B cell (primary cell): ENCODE data around the gene PDE4A. TPM values are rescaled to one million over a fixed set of nuclear protein-coding genes. Genes with fewer than 3 reads are reported as not detected.
A peak's percentile ranks its signal among the peaks of the same experiment; 100 is the strongest.

ENCODE experiments used
- ATAC-seq: fragments of 200-7000 bp; cut with Tn5 transposase; one replicate; pipeline ENCODE4 v1.10.0; 2021; ENCODE audit warnings: low read depth, mild to moderate bottlenecking, moderate number of reproducible peaks, moderate library complexity
- CTCF ChIA-PET: fragments of 350-600 bp; sonication (Branson Sonifier 250); formaldehyde crosslinking; loops from one replicate; lab custom pipeline; 2021; ENCODE audit warnings: antibody characterized with exemption, inconsistent platforms; lab: Charles Lee
- POLR2A ChIA-PET: fragments of 350-600 bp; sonication (Branson Sonifier 250); formaldehyde crosslinking; loops from one replicate; lab custom pipeline; 2021; ENCODE audit warnings: antibody characterized with exemption; lab: Charles Lee
- DNase-seq: peaks from one replicate; pipeline ENCODE4 v3.0.0; 2013
- H2AFZ ChIP-seq: 2 replicates; pipeline ENCODE4 v1.6.1; 2012; ENCODE audit warnings: mild to moderate bottlenecking, low read depth, low read length; ENCODE audit not compliant: insufficient read depth, poor library complexity, severe bottlenecking
- H3K27ac ChIP-seq, 2 donors: 1 replicate in 1 of 2; 2 replicates in 1 of 2; pipeline ENCODE4 v1.5.1; 2012 to 2013; ENCODE audit warnings: low read length in 2 of 2, mild to moderate bottlenecking in 2 of 2, moderate library complexity in 1 of 2
- H3K27me3 ChIP-seq, 4 experiments: fragments of 200-600 bp in 1 of 4; sonication (generic) in 1 of 4; replicated peaks in 1 of 4; 1 replicate in 2 of 4; 2 replicates in 2 of 4; pipeline versions ENCODE4 v1.6.1 to v1.7.0; 2013 to 2016; ENCODE audit warnings: low read length in 3 of 4, mild to moderate bottlenecking in 2 of 4, mixed read lengths in 1 of 4, moderate library complexity in 1 of 4; ENCODE audit not compliant: insufficient read depth in 4 of 4, control insufficient read depth in 3 of 4; ENCODE audit errors: control extremely low read depth in 1 of 4
- H3K36me3 ChIP-seq, 2 experiments: replicated peaks in 1 of 2; 1 replicate in 1 of 2; 2 replicates in 1 of 2; pipeline versions ENCODE4 v1.6.1 to v1.7.1; 2013; ENCODE audit warnings: low read length in 1 of 2; ENCODE audit not compliant: insufficient read depth in 2 of 2, control insufficient read depth in 1 of 2; ENCODE audit errors: control extremely low read depth in 1 of 2, extremely low read depth in 1 of 2
- H3K4me1 ChIP-seq, 2 donors: fragments of 200-600 bp in 1 of 2; sonication (generic) in 1 of 2; 1 replicate in 1 of 2; 2 replicates in 1 of 2; pipeline versions ENCODE4 v1.5.1 to v1.6.1; 2013 to 2017; ENCODE audit warnings: low read length in 2 of 2; ENCODE audit not compliant: control insufficient read depth in 2 of 2, insufficient read depth in 2 of 2
- H3K4me2 ChIP-seq: replicated peaks from 2 replicates; pipeline ENCODE3; 2012; ENCODE audit warnings: mild to moderate bottlenecking, low read depth, low read length; ENCODE audit not compliant: poor library complexity, severe bottlenecking
- H3K4me3 ChIP-seq, 5 experiments: fragments of 200-600 bp in 1 of 5; sonication (generic) in 1 of 5; 1 replicate in 3 of 5; 2 replicates in 2 of 5; pipeline versions ENCODE4 v1.5.1 to v1.7.0; 2011 to 2016; ENCODE audit warnings: low read length in 4 of 5, mild to moderate bottlenecking in 4 of 5, low read depth in 2 of 5, control low read depth in 1 of 5, moderate library complexity in 1 of 5; ENCODE audit not compliant: insufficient read depth in 1 of 5; ENCODE audit errors: control extremely low read depth in 1 of 5, extremely low read depth in 1 of 5
- H3K79me2 ChIP-seq: fragments of 200-600 bp; sonication (generic); one replicate; pipeline ENCODE4 v1.6.0; 2016; ENCODE audit warnings: low read length; ENCODE audit not compliant: control insufficient read depth, insufficient read depth
- H3K9ac ChIP-seq: fragments of 200-600 bp; sonication (generic); 2 replicates; pipeline ENCODE4 v1.6.1; 2017; ENCODE audit warnings: mild to moderate bottlenecking, low read length, moderate library complexity
- H3K9me3 ChIP-seq, 3 donors: one replicate each; pipeline versions ENCODE4 v1.6.1 to v1.7.1; 2013; ENCODE audit warnings: low read length in 2 of 3; ENCODE audit not compliant: control insufficient read depth in 2 of 3, insufficient read depth in 1 of 3; ENCODE audit errors: control extremely low read depth in 1 of 3
- H4K20me1 ChIP-seq: 2 replicates; pipeline ENCODE4 v1.6.0; 2012; ENCODE audit warnings: mild to moderate bottlenecking, low read length; ENCODE audit not compliant: insufficient read depth, control insufficient read depth, poor library complexity, severe bottlenecking
- H3K27ac Mint-ChIP-seq: one replicate; pipeline ENCODE4 v1.8.0; 2021; ENCODE audit warnings: mixed read lengths
- H3K27me3 Mint-ChIP-seq: one replicate; pipeline ENCODE4 v1.8.0; 2021; ENCODE audit warnings: mixed read lengths
- H3K4me1 Mint-ChIP-seq: one replicate; pipeline ENCODE4 v1.8.0; 2021; ENCODE audit warnings: mixed read lengths
- H3K4me3 Mint-ChIP-seq: one replicate; pipeline ENCODE4 v1.8.0; 2021; ENCODE audit warnings: mixed read lengths
- H3K9me3 Mint-ChIP-seq: one replicate; pipeline ENCODE4 v1.8.0; 2022; ENCODE audit warnings: mixed read lengths; ENCODE audit not compliant: insufficient read depth
- CTCF ChIP-seq: fragments of 200-600 bp; IDR thresholded peaks from one replicate; pipeline ENCODE4 v1.8.0; 2022; ENCODE audit warnings: antibody characterized with exemption, mild to moderate bottlenecking
- EZH2 ChIP-seq: IDR thresholded peaks from 2 replicates; pipeline ENCODE4 v1.6.1; 2012; ENCODE audit warnings: borderline replicate concordance, low read depth, mild to moderate bottlenecking, moderate library complexity, low read length; ENCODE audit not compliant: insufficient read depth, poor library complexity, severe bottlenecking
- WGBS: methylation state at CpG from one replicate; pipeline ENCODE4 v1.1.5; 2013; ENCODE audit warnings: missing lambda C conversion rate; ENCODE audit not compliant: insufficient coverage; 5-methylcytosine and 5-hydroxymethylcytosine counted together
- intact Hi-C: fragments of 100-400 bp; cut with micrococcal nuclease; formaldehyde crosslinking; loops from one replicate; pipeline ENCODE4 v1.10.0; 2022
- polyA plus RNA-seq: library from polyadenylated mRNA; depleted of rRNA; stranded (reverse); fragments of >200 nt; gene quantifications from 2 replicates; pipeline ENCODE4 v1.2.3, GENCODE V29; 2012
- total RNA-seq, 2 donors: library from RNA; stranded (reverse); fragments of 120-200 nt in 1 of 2; gene quantifications; 1 replicate in 1 of 2; 2 replicates in 1 of 2; pipeline versions ENCODE4 v1.2.3 to v1.2.4, GENCODE V29; 2013 to 2022

The PDE4A gene
- total and polyA plus RNA-seq, 2 donors (not counting 1 experiment from before 2014, with no cell fraction given), result 1.5 to 10.9 TPM

DNA sequence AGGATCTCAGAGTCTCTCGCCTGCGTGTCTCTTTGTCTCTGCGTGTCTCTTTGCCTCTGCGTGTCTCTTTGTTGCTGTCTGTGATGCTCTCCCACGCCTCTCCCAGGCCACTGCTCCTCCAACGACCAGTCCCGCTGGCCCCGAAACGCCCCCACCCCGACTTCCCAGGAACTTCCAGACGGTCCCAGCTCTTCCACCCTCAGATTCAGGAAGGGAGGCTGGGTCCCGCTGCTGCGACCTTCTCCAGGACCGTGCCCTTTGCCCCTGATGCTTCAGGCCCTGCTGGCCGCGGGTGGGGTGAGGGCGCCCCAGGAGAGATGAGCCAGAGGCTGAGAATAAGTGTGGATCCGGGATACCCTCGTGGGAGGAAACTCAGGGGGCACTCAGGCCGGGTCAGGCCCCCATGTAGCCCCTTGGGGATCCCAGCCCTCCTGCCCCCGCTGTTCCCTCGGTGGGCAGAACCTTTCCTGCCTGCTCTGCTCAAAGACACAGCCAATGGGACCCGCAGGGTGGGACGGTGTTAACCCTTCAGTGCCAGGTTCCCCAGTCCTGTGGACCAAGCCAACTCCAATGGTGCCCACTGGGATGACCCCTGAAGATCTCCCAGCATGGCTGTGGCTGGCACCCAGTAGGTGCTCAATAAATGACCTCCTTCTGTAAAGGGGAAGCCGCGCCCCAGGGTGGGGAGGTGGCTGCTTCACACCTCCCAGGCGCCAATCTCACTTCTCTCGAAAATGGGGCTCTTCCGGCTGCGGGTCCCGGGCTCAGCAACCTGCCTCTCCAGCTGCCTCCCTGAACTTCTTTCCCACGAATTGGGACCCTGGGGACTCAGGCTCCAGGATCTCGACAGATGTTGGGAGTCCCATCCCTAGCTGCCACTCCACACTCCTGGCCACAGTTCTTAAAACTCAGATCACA, 98.4 kb downstream of the PDE4A start:
- Mint-ChIP-seq H3K4me1 (peaks cover 31% of the 10 kb centered on the region), H3K9me3 (no peaks in the 10 kb centered on the region), H3K27me3 (peaks cover 43% of the 10 kb centered on the region), H3K4me3 (peak overlapping the region; percentile 40), H3K27ac (no peak overlapping the region)
- ATAC-seq (peak; percentile 17), DNase-seq (peak; percentile 41)
- 9% methylated on average over 33 of the region's 33 CpGs for WGBS
- POLR2A ChIA-PET, result interaction anchor here (0.7 kb wide), 1 partner anchor 318 kb away, joined by 13 read pairs; the partner anchor contains the start of gene TMED1
- intact Hi-C loops, result no loop called here
- Histone ChIP-seq H3K79me2 (no peaks in the 10 kb centered on the region), H3K9me3 (peaks cover 0 to 13% (median 0%) of the 10 kb centered on the region in 3 donors), H2AFZ (peak overlapping the region; percentile 30), H3K27ac (no peak overlapping the region), H4K20me1 (no peaks in the 10 kb centered on the region), H3K4me1 (peaks cover 34 to 38% of the 10 kb centered on the region in 2 donors), H3K4me3 (no peak overlapping the region), H3K9ac (peak overlapping the region; percentile 14), H3K4me2 (peak overlapping the region; percentile 55), H3K36me3 (no peaks in the 10 kb centered on the region), H3K27me3 (peaks cover 2 to 74% (median 35%) of the 10 kb centered on the region in 4 experiments)
- no peak for TF ChIP-seq EZH2
- no peak for TF ChIP-seq CTCF
- CTCF ChIA-PET, result interaction anchor here (1.7 kb wide), 1 partner anchor 23 kb away, joined by 4 read pairs; no protein-coding TSS in a partner anchor

Other genes starting within 250 kb of the PDE4A start
- gene DNMT1, start 225.6 kb upstream of the PDE4A start, total RNA-seq, result 108 and 119 TPM in 2 replicates
- gene DNMT1, start 225.6 kb upstream of the PDE4A start, polyA plus RNA-seq, result 53.0 and 60.2 TPM in 2 replicates
- gene S1PR2, start 189.2 kb upstream of the PDE4A start, total RNA-seq, result 3.6 and 4.4 TPM in 2 replicates
- gene S1PR2, start 189.2 kb upstream of the PDE4A start, polyA plus RNA-seq, result 1.8 and 8.9 TPM in 2 replicates
- 39.8 and 40.1 TPM in 2 replicates for gene MRPL4, start 168.3 kb upstream of the PDE4A start, total RNA-seq
- 67.8 and 81.1 TPM in 2 replicates for gene MRPL4, start 168.3 kb upstream of the PDE4A start, polyA plus RNA-seq
- 7.3 and 10.2 TPM in 2 replicates for gene ICAM1, start 149.4 kb upstream of the PDE4A start, total RNA-seq
- gene ICAM1, start 149.4 kb upstream of the PDE4A start, polyA plus RNA-seq, result 11.9 and 63.9 TPM in 2 replicates
- 0.44 and 0.51 TPM in 2 replicates for gene ICAM4, start 133.6 kb upstream of the PDE4A start, total RNA-seq
- 0.71 and 0.78 TPM in 2 replicates for gene ICAM4, start 133.6 kb upstream of the PDE4A start, polyA plus RNA-seq
- gene ICAM5, start 130.6 kb upstream of the PDE4A start, total RNA-seq, result 0.34 and 0.54 TPM in 2 replicates
- 0.14 TPM in 1 of 2 replicates, not detected in the other for gene ICAM5, start 130.6 kb upstream of the PDE4A start, polyA plus RNA-seq
- 6.4 and 7.4 TPM in 2 replicates for gene ZGLP1, start 110.7 kb upstream of the PDE4A start, total RNA-seq
- gene ZGLP1, start 110.7 kb upstream of the PDE4A start, polyA plus RNA-seq, result 3.3 and 8.0 TPM in 2 replicates
- gene FDX2, start 104.5 kb upstream of the PDE4A start, total RNA-seq, result 13.6 and 13.9 TPM in 2 replicates
- 13.8 and 21.5 TPM in 2 replicates for gene FDX2, start 104.5 kb upstream of the PDE4A start, polyA plus RNA-seq
- gene RAVER1, start 87.0 kb upstream of the PDE4A start, total RNA-seq, result 54.6 and 62.7 TPM in 2 replicates
- 21.0 and 27.3 TPM in 2 replicates for gene RAVER1, start 87.0 kb upstream of the PDE4A start, polyA plus RNA-seq
- 110 and 119 TPM in 2 replicates for gene ICAM3, start 80.9 kb upstream of the PDE4A start, total RNA-seq
- 154 and 223 TPM in 2 replicates for gene ICAM3, start 80.9 kb upstream of the PDE4A start, polyA plus RNA-seq
- gene TYK2, start 40.0 kb upstream of the PDE4A start, total RNA-seq, result 337 and 347 TPM in 2 replicates
- gene TYK2, start 40.0 kb upstream of the PDE4A start, polyA plus RNA-seq, result 293 and 343 TPM in 2 replicates
- gene CDC37, start 17.0 kb upstream of the PDE4A start, total RNA-seq, result 178 and 193 TPM in 2 replicates
- gene CDC37, start 17.0 kb upstream of the PDE4A start, polyA plus RNA-seq, result 408 and 599 TPM in 2 replicates
- 27.0 TPM in 2 replicates for gene KEAP1, start 82.8 kb downstream of the PDE4A start, total RNA-seq
- gene KEAP1, start 82.8 kb downstream of the PDE4A start, polyA plus RNA-seq, result 9.3 and 17.7 TPM in 2 replicates
- gene S1PR5, start 96.9 kb downstream of the PDE4A start, total RNA-seq, result 0.17 and 0.67 TPM in 2 replicates
- gene S1PR5, start 96.9 kb downstream of the PDE4A start, polyA plus RNA-seq, result 0.27 and 0.55 TPM in 2 replicates
- 58.8 and 59.2 TPM in 2 replicates for gene ATG4D, start 123.4 kb downstream of the PDE4A start, total RNA-seq
- gene ATG4D, start 123.4 kb downstream of the PDE4A start, polyA plus RNA-seq, result 75.5 and 82.7 TPM in 2 replicates
- 62.8 and 67.9 TPM in 2 replicates for gene KRI1, start 145.5 kb downstream of the PDE4A start, total RNA-seq
- gene KRI1, start 145.5 kb downstream of the PDE4A start, polyA plus RNA-seq, result 46.7 and 55.1 TPM in 2 replicates
- gene CDKN2D, start 148.4 kb downstream of the PDE4A start, total RNA-seq, result 36.2 and 38.4 TPM in 2 replicates
- 122 and 144 TPM in 2 replicates for gene CDKN2D, start 148.4 kb downstream of the PDE4A start, polyA plus RNA-seq
- not detected in 2 replicates for gene AP1M2, start 166.8 kb downstream of the PDE4A start, total RNA-seq
- gene AP1M2, start 166.8 kb downstream of the PDE4A start, polyA plus RNA-seq, result not detected in 2 replicates
- 369 and 409 TPM in 2 replicates for gene SLC44A2, start 205.0 kb downstream of the PDE4A start, total RNA-seq
- gene SLC44A2, start 205.0 kb downstream of the PDE4A start, polyA plus RNA-seq, result 227 and 245 TPM in 2 replicates
- 359 and 378 TPM in 2 replicates for gene ILF3, start 233.8 kb downstream of the PDE4A start, total RNA-seq
- 189 and 346 TPM in 2 replicates for gene ILF3, start 233.8 kb downstream of the PDE4A start, polyA plus RNA-seq